ENCODE data around the gene ITGB8. TPM values are rescaled to one million over a fixed set of nuclear protein-coding genes. Genes with fewer than 3 reads are reported as not detected.

ITGB8 gene
- total and polyA plus RNA-seq, 12 donors: 0.46 to 10.7 (median 2.5) TPM

- Histone ChIP-seq H3K36me3 (no peaks in the 10 kb centered on the region), H3K4me3 (no peak overlapping the region), H3K27ac (no peak overlapping the region), H3K4me1 (no peaks in the 10 kb centered on the region), H3K9me3 (no peaks in the 10 kb centered on the region), H3K27me3 (no peaks in the 10 kb centered on the region)
- ATAC-seq: no peak
- no peak for TF ChIP-seq CTCF (IDR thresholded peaks at IDR 0.05)
- WGBS, 2 donors: 77 to 93% methylated on average over 1 of the region's 1 CpG
- no peak for DNase-seq
- intact Hi-C loops (cut with DNase I): no loop called here
Measured at GRCh38 chr7:20359341-20359963, 28.8 kb downstream of the ITGB8 start.

- H3K9me3 ChIP-seq: no peaks in the 10 kb centered on the region
- no peak for ATAC-seq
- no peak overlapping the region for H3K27ac ChIP-seq
- WGBS, 2 donors: 77 to 82% methylated on average over 2 of the region's 2 CpGs
- H3K36me3 ChIP-seq: no peaks in the 10 kb centered on the region
- no peaks in the 10 kb centered on the region for H3K27me3 ChIP-seq
- intact Hi-C loops (cut with DNase I): no loop called here
- H3K4me3 ChIP-seq: no peak overlapping the region
- no peak for TF ChIP-seq CTCF (IDR thresholded peaks at IDR 0.05)
- no peak for DNase-seq
- peaks cover 0 to 13% (median 0%) of the 10 kb centered on the region in 9 donors for H3K4me1 ChIP-seq
Measured at GRCh38 chr7:20362574-20363253, 32.0 kb downstream of the ITGB8 start.

- WGBS, 2 donors: 46 to 54% methylated on average over 4 of the region's 4 CpGs
- no peak for TF ChIP-seq CTCF (IDR thresholded peaks at IDR 0.05)
- intact Hi-C loops (cut with DNase I): no loop called here
- no peak overlapping the region for H3K27ac ChIP-seq
- ATAC-seq (peak in 3 of 8 donors; percentile 25 to 60 (median 44)), DNase-seq (no peak)
- H3K9me3 ChIP-seq: no peaks in the 10 kb centered on the region
- no peaks in the 10 kb centered on the region for H3K36me3 ChIP-seq
- no peak overlapping the region for H3K4me3 ChIP-seq
- peaks cover 0 to 13% (median 0%) of the 10 kb centered on the region in 9 donors for H3K4me1 ChIP-seq
- no peaks in the 10 kb centered on the region for H3K27me3 ChIP-seq
Measured at GRCh38 chr7:20364571-20365196, 34.0 kb downstream of the ITGB8 start.

- Histone ChIP-seq H3K27ac (no peak overlapping the region), H3K27me3 (no peaks in the 10 kb centered on the region), H3K9me3 (no peaks in the 10 kb centered on the region), H3K4me3 (no peak overlapping the region), H3K36me3 (no peaks in the 10 kb centered on the region), H3K4me1 (peaks cover 0 to 13% (median 0%) of the 10 kb centered on the region in 9 donors)
- no peak for DNase-seq
- ATAC-seq: peak in 7 of 8 donors; percentile 47 to 98 (median 83)
- WGBS, 2 donors: 31 to 49% methylated on average over 4 of the region's 4 CpGs
- no peak for TF ChIP-seq CTCF (IDR thresholded peaks at IDR 0.05)
- intact Hi-C loops (cut with DNase I): no loop called here
Measured at GRCh38 chr7:20365486-20365885, 34.8 kb downstream of the ITGB8 start.
